Activated CD4-positive, alpha-beta T cell treated with anti-CD3 and anti-CD28 coated beads, Interleukin-2, amount 10 ng/mL, durations not matched to agents 24 days and 14 days (primary cell): Measurements from ENCODE around the gene CDH1. TPM values are rescaled to one million over a fixed set of nuclear protein-coding genes. Genes with fewer than 3 reads are reported as not detected.

Experiments
- DNase-seq: peaks from one replicate; pipeline ENCODE4 v3.0.0; 2022
- H3K27ac Mint-ChIP-seq: one replicate; pipeline ENCODE4 v1.8.0; 2022; ENCODE audit warnings: mild to moderate bottlenecking, mixed read lengths
- H3K27me3 Mint-ChIP-seq: one replicate; pipeline ENCODE4 v1.8.0; 2022; ENCODE audit warnings: mixed read lengths
- H3K36me3 Mint-ChIP-seq: one replicate; pipeline ENCODE4 v1.8.0; 2022; ENCODE audit warnings: low read depth, mild to moderate bottlenecking, mixed read lengths
- H3K4me1 Mint-ChIP-seq: one replicate; pipeline ENCODE4 v1.8.0; 2021; ENCODE audit warnings: mixed read lengths
- H3K4me3 Mint-ChIP-seq: one replicate; pipeline ENCODE4 v1.8.0; 2022; ENCODE audit warnings: mild to moderate bottlenecking, moderate library complexity, mixed read lengths
- H3K9me3 Mint-ChIP-seq: one replicate; pipeline ENCODE4 v1.8.0; 2021; ENCODE audit warnings: mixed read lengths
- intact Hi-C: fragments of 100-400 bp; cut with micrococcal nuclease; formaldehyde crosslinking; loops from one replicate; pipeline ENCODE4 v1.15.1; 2023
- total RNA-seq: library from RNA; stranded (reverse); gene quantifications from 2 replicates; pipeline ENCODE4 v1.2.3, GENCODE V29; 2022

Gene CDH1
- total RNA-seq, 1 donor from 2014 or later = 1.4 TPM

- Mint-ChIP-seq H3K27ac (no peak overlapping the region), H3K9me3 (no peaks in the 10 kb centered on the region), H3K4me1 (peaks cover 54% of the 10 kb centered on the region), H3K4me3 (no peak overlapping the region), H3K36me3 (no peaks in the 10 kb centered on the region), H3K27me3 (no peaks in the 10 kb centered on the region)
- DNase-seq = no peak
- intact Hi-C loops = loop anchor here (5.0 kb wide), 1 partner anchor 222 kb away; the partner anchor contains the start of gene ZFP90
These were observed 22.0 kb downstream of the CDH1 start for GRCh38 chr16:68759062-68759461.

- Mint-ChIP-seq H3K36me3 (no peaks in the 10 kb centered on the region), H3K4me1 (peaks cover 59% of the 10 kb centered on the region), H3K27me3 (no peaks in the 10 kb centered on the region), H3K27ac (peak overlapping the region; percentile 74), H3K9me3 (no peaks in the 10 kb centered on the region), H3K4me3 (peak overlapping the region; percentile 66)
- intact Hi-C loops = no loop called here
- peak; percentile 79 for DNase-seq
These were observed 23.7 kb downstream of the CDH1 start for GRCh38 chr16:68760671-68761275.

- H3K4me3 Mint-ChIP-seq = no peak overlapping the region
- H3K27me3 Mint-ChIP-seq = no peaks in the 10 kb centered on the region
- no peak for DNase-seq
- peaks cover 44% of the 10 kb centered on the region for H3K4me1 Mint-ChIP-seq
- no peaks in the 10 kb centered on the region for H3K36me3 Mint-ChIP-seq
- no peak overlapping the region for H3K27ac Mint-ChIP-seq
- H3K9me3 Mint-ChIP-seq = no peaks in the 10 kb centered on the region
- intact Hi-C loops = no loop called here
These were observed 26.1 kb downstream of the CDH1 start for GRCh38 chr16:68762996-68763756.

- peak overlapping the region; percentile 44 for H3K4me3 Mint-ChIP-seq
- no peaks in the 10 kb centered on the region for H3K27me3 Mint-ChIP-seq
- peak; percentile 87 for DNase-seq
- H3K4me1 Mint-ChIP-seq = peaks cover 40% of the 10 kb centered on the region
- no peaks in the 10 kb centered on the region for H3K36me3 Mint-ChIP-seq
- peak overlapping the region; percentile 67 for H3K27ac Mint-ChIP-seq
- intact Hi-C loops = loop anchor here (1.0 kb wide), 1 partner anchor 9 kb away; no protein-coding TSS in a partner anchor
- no peaks in the 10 kb centered on the region for H3K9me3 Mint-ChIP-seq
These were observed 27.8 kb downstream of the CDH1 start for GRCh38 chr16:68764862-68765261.

DNA sequence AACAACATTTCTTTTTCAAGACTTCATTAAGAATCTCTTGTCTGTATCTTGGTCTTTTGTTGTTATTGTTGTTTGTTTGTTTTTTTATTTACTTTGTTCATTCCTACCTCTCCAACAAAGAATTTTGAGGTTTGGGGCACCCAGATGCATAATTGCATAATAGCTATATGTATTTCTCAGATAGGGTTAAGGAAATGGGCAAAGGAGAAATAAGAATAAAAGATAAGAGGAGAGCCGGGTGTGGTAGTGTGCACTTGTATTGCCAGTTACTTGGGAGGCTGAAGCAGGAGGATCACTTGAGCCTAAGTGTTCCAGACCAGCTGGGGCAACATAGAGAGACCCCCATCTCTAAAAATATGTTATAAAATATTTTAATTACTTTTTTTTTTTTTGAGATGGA, 30.5 kb downstream of the CDH1 start:
- Mint-ChIP-seq H3K36me3 (no peaks in the 10 kb centered on the region), H3K4me3 (no peak overlapping the region), H3K27me3 (peaks cover 6% of the 10 kb centered on the region), H3K27ac (no peak overlapping the region), H3K4me1 (peaks cover 28% of the 10 kb centered on the region), H3K9me3 (no peaks in the 10 kb centered on the region)
- DNase-seq = no peak
- intact Hi-C loops = no loop called here

DNA sequence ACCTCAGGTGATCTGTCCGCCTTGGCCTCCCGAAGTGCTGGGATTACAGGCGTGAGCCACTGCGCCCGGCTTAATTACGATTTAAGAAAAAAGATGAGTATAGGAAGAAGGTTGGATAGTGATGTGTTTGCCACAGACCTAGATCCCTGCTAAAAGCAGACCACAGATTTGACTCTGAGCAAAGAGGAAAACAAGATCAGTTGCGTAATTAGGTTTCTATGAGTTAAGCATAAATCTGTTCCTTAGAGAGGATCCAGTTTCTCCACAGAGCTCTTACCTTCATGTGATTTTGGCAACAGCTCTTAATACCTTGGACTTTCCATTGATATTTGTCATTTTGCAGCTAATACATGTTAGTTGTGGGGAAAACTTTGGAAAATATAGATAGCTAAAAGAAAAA, 31.1 kb downstream of the CDH1 start:
- H3K9me3 Mint-ChIP-seq = no peaks in the 10 kb centered on the region
- H3K4me3 Mint-ChIP-seq = no peak overlapping the region
- intact Hi-C loops = no loop called here
- H3K36me3 Mint-ChIP-seq = no peaks in the 10 kb centered on the region
- H3K4me1 Mint-ChIP-seq = peaks cover 24% of the 10 kb centered on the region
- peaks cover 6% of the 10 kb centered on the region for H3K27me3 Mint-ChIP-seq
- DNase-seq = no peak
- H3K27ac Mint-ChIP-seq = no peak overlapping the region

DNA sequence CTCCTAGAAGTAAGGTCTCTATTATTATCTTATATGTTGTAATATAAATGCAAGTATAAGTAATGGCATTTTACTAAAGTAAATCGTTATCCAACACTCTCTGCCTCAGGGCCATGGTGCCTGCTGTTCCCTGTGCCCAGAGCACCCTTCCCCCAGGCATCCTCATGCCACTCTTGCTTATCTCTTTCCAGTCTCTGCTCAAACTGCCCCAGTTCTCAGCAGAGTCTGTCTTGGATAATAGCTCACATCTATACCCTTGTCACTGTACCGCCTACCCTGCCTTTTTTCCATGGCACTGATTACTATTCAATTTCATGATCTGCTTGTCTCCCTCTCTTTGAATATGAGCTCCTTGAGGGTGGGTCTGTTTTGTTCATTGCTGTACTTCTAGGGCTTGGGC, 31.7 kb downstream of the CDH1 start:
- no peak for DNase-seq
- no peak overlapping the region for H3K27ac Mint-ChIP-seq
- no peak overlapping the region for H3K4me3 Mint-ChIP-seq
- no peaks in the 10 kb centered on the region for H3K36me3 Mint-ChIP-seq
- intact Hi-C loops = no loop called here
- peaks cover 22% of the 10 kb centered on the region for H3K4me1 Mint-ChIP-seq
- peaks cover 9% of the 10 kb centered on the region for H3K27me3 Mint-ChIP-seq
- H3K9me3 Mint-ChIP-seq = no peaks in the 10 kb centered on the region

DNA sequence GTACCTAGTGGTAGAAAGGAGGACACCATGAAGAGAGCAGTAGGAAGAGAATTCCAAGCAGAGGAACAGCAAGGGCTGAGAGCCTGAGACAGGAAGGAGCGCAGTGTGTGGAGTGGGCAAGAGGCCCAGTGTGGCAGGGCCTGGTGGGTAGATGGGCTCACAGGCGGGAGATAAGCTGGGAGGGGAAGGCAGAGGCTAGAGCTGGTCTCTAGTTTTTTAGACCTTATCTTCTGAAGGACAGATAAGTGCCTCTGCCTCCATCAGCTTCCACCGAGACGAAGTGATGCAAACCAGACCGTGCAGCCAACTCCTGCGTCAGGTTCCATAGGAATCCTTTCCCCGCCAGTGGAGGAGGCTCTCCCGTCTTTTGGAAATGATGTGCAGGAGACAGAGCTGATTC, 33.6 kb downstream of the CDH1 start:
- Mint-ChIP-seq H3K4me3 (no peak overlapping the region), H3K27me3 (peaks cover 15% of the 10 kb centered on the region), H3K27ac (no peak overlapping the region), H3K9me3 (no peaks in the 10 kb centered on the region), H3K4me1 (peaks cover 11% of the 10 kb centered on the region), H3K36me3 (no peaks in the 10 kb centered on the region)
- intact Hi-C loops = no loop called here
- no peak for DNase-seq

- H3K27me3 Mint-ChIP-seq = peaks cover 19% of the 10 kb centered on the region
- no peaks in the 10 kb centered on the region for H3K9me3 Mint-ChIP-seq
- peaks cover 18% of the 10 kb centered on the region for H3K4me1 Mint-ChIP-seq
- no peak overlapping the region for H3K4me3 Mint-ChIP-seq
- DNase-seq = no peak
- H3K27ac Mint-ChIP-seq = no peak overlapping the region
- intact Hi-C loops = no loop called here
- H3K36me3 Mint-ChIP-seq = no peaks in the 10 kb centered on the region
These were observed 35.1 kb downstream of the CDH1 start for GRCh38 chr16:68772030-68772681.

DNA sequence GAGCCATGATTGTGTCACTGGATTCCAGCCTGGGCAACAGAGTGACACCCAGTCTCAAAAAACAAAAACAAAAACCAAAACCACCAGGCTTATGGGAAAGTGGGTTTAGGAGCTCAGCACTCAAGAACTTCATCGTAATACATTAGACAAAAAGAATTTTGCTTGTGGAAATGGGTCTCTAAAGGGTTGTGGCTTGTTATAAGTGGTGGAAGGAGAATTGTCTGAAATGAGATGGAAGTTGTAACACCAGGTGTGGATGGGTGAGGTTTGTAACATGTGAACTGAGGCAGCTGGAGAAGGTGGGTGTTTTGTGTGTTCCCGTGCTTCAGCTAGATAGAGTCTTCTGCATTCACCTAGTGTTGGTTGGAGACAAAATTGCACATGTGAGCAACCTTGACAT, 35.8 kb downstream of the CDH1 start:
- no peaks in the 10 kb centered on the region for H3K36me3 Mint-ChIP-seq
- H3K27me3 Mint-ChIP-seq = peaks cover 19% of the 10 kb centered on the region
- H3K27ac Mint-ChIP-seq = no peak overlapping the region
- no peak for DNase-seq
- intact Hi-C loops = no loop called here
- H3K9me3 Mint-ChIP-seq = no peaks in the 10 kb centered on the region
- peaks cover 16% of the 10 kb centered on the region for H3K4me1 Mint-ChIP-seq
- H3K4me3 Mint-ChIP-seq = no peak overlapping the region

DNA sequence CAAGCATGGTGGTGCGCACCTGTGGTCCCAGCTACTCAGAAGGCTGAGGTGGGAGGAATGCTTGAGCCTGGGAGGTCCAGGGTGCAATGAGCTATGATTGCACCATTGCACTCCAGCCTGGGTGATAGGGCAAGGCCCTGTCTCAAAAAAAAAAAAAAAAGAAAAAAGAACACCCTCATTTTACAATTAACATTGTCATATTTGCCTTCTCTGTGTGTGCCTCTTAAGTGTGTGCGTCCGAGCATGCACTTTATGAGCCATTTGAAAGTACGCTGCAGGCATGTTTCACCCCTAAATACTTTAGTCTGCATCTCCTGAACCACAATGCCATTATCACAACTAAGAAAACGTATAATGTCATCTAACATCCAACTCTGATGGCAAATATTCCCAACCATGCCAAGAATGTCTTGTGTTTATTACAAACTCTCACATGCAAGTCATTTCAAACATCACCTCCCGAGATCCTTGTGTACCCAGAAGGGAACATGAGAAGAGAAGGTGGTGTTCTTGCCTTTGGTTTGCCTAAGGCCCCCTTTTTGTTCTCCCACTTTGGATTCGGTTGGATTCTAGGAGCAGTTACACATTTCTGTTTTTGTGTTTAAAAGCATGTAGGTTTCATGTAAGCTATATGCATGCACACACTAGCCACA, 38.0 kb downstream of the CDH1 start:
- peaks cover 15% of the 10 kb centered on the region for H3K4me1 Mint-ChIP-seq
- H3K4me3 Mint-ChIP-seq = no peak overlapping the region
- intact Hi-C loops = no loop called here
- H3K9me3 Mint-ChIP-seq = no peaks in the 10 kb centered on the region
- H3K27me3 Mint-ChIP-seq = peaks cover 20% of the 10 kb centered on the region
- DNase-seq = no peak
- H3K36me3 Mint-ChIP-seq = no peaks in the 10 kb centered on the region
- no peak overlapping the region for H3K27ac Mint-ChIP-seq

DNA sequence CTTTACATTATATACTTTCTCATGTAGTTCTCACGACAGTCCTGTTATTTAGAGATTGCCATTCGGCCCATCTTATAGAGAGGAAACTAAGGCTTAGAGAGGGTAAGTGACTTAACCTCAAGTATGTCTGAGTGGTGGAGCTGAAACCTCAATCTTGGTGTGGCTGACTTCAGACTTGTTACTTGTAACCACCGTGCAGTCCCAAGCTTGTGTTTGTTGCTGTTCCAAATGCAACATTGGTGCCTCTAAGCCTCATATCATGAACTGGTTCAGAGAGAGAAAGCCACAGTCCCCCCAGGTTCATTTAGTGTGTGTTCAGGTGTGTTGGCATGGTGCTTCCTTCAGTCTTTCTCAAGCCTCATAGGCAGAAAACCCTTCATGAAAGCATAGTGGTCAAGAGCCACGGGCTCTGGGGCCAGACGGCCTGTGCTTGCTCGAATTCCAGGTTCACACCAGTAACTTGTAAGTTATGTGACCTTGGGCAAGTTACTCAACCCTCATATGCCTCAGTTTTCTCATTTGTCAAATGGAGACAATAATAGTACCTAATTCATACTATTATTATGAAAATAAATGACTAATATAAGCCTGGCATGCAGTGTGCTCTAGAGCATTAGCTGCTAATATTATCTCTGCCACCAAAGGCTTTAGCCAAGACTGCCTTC, 39.9 kb downstream of the CDH1 start:
- DNase-seq = peak; percentile 82
- peaks cover 15% of the 10 kb centered on the region for H3K27me3 Mint-ChIP-seq
- H3K4me3 Mint-ChIP-seq = no peak overlapping the region
- H3K4me1 Mint-ChIP-seq = peaks cover 15% of the 10 kb centered on the region
- intact Hi-C loops = loop anchor here (2.0 kb wide), 1 partner anchor 20 kb away; no protein-coding TSS in a partner anchor
- H3K27ac Mint-ChIP-seq = no peak overlapping the region
- no peaks in the 10 kb centered on the region for H3K9me3 Mint-ChIP-seq
- H3K36me3 Mint-ChIP-seq = no peaks in the 10 kb centered on the region

DNA sequence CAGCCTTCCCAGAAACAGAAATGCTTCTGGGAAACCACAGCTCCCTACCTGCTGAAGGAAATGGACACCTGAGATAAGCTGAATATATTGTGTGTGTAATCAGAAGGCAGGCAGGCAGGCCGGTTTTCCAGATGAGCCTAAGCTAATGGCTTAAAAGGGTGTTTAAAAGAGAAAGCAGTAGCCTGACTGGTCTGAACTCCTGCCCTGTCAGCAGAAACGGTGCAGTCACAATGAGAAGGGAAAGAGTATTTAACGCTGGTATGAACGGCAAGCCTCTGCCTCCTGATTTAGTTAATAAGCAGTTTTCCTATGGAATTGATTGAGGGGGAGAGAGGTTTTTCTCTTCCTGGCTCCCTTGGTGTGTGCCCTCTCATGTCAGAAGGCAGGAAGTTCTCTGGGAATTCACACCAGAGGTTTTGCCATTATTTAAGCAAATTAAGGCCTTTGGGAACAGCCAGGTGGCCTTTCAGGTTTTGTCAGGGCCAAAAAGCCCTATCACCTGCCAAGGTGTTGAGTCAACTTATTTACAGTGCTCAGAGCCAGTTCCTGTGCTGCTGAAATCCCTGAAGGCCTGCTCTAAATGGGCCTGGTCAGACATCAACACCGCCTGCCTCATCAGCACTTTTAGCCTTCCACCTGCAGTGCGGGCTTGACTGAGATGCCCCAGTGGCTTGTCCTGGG, 41.6 kb downstream of the CDH1 start:
- no peaks in the 10 kb centered on the region for H3K36me3 Mint-ChIP-seq
- H3K4me3 Mint-ChIP-seq = no peak overlapping the region
- peaks cover 18% of the 10 kb centered on the region for H3K4me1 Mint-ChIP-seq
- intact Hi-C loops = no loop called here
- H3K27ac Mint-ChIP-seq = no peak overlapping the region
- peaks cover 15% of the 10 kb centered on the region for H3K27me3 Mint-ChIP-seq
- no peak for DNase-seq
- H3K9me3 Mint-ChIP-seq = no peaks in the 10 kb centered on the region
